ENCODE measurements around the gene NSUN6. TPM values are rescaled to one million over a fixed set of nuclear protein-coding genes. Genes with fewer than 3 reads are reported as not detected.
"Not testable (repeated sequence)": the region's sequence is repeated elsewhere in the genome, so short reads cannot be mapped to it uniquely, and the experiment has no call there.

NSUN6 gene
- total RNA-seq, 1 donor from 2014 or later = 17.3 TPM

DNA sequence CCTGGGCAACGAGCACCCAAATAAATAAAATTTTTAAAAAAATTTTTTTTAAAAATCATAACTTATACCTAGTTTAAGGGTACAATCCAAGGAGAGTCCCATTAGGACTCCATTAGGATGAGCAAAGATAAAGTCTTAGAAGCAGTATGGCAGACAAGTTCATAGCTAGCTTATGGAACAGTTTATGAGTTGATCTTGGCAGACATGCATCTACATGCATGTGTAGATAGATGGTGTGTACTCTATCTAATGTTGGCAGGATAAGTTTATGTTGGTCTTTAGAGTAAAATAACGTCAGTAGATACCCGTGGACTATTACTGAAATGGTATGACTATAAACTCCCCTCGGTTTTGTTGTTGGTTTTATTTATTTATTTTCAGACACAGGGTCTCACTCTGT lies 40.2 kb downstream of the NSUN6 start:
- intact Hi-C loops (cut with micrococcal nuclease) = no loop called here

DNA sequence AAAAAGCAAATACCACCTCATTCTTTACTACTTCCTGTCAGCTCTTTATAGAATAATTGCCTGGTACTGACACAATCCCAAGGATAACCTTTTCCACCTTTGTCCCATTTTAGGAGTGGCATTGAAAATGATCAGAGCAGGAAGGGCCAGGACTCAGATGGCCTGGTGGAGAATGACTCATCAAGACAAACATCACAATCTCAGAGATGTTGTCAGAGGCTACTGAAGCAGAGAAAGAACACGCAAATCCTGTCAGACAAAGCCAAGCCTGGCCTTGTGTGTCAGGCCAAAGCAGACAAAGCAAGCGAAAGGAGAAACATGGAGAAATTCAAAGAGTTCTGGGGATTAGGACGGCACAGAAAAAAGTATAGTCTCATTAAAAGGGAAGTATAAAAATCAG lies 40.9 kb downstream of the NSUN6 start:
- intact Hi-C loops (cut with micrococcal nuclease) = no loop called here

DNA sequence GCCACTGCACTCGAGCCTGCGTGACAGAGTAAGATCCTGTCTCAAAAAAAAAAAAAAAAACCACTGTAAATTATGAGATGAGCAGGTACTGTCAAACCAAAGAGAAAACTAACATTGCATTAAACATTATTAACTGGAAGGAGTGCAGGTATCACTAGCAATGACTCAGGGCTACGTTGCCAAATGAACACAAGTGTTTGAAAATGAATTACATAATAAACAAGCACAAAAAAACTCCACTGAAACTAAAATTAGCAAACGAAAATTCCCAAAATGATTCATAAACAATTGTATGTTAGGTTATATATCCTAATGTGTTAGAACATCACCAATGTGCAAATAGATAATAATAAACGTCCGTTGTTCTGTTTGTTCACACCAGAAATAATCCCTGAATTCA lies 42.8 kb downstream of the NSUN6 start:
- intact Hi-C loops (cut with micrococcal nuclease) = no loop called here

DNA sequence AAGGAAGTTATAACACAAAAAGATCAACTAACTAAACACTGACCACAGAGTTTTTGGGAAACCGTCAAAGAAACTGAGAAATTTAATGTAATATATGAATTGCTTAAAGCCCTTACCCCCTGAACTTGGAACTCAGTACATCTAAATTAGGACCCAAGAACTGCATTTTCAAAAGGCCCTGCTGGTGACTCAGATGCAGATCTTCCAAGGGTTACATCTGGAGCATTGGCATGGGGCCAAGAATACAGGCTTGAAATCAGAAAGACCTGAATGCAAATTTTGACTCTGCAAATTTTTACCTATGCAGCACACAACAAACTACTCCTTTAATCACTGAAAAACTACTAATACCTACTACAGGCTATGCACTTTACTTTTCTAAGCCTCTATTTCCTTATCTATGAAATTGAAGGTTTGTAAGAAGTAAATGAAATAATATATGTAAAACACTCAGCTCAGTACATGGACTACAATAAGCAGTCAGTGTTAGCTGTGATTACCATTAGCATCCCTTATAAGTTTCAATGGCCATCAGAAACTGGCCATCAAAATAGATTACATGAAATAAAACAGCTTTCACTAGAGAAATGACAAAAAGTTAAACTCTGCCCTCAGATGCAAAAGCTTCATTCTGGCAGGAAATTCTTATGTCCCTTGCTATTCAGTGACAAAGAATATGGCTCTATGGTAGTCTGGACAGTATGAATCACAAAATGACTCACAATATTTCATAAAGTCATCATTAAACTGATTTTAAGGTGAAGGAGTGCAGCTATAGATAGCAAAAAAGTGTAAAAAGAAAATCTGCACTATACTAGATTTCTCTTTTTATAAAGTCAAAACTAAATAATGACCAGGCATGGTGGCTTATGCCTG lies 43.6 kb downstream of the NSUN6 start:
- intact Hi-C loops (cut with micrococcal nuclease) = no loop called here

DNA sequence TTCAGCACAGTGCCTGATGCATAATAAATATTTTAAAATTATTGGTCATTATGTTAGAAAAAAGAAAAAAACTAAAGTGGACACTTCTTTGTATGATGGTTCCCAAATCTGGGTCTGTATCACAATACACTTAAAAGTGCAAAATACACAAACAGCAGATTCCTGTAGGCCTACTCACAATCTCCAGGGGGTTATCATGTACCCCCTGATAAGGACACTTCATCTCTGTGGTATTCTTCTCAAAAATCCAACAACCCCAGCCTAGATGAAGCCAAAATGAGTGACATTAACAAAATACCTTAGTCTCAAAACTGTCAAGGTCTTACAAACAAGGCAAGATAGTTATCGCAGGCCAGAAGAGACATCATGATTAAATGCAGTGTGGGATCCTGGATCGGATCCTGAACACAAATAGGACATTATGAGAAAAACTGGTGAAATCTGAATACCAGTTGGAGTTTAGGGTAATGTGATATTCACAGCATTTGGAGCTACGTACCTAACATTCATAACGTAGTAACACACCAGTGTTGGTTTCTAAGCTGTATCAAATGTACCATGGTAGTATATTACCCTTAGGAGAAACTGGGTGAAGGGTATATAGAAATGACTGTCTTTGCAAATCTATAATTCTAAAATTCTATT lies 45.2 kb downstream of the NSUN6 start:
- intact Hi-C loops (cut with micrococcal nuclease) = no loop called here

DNA sequence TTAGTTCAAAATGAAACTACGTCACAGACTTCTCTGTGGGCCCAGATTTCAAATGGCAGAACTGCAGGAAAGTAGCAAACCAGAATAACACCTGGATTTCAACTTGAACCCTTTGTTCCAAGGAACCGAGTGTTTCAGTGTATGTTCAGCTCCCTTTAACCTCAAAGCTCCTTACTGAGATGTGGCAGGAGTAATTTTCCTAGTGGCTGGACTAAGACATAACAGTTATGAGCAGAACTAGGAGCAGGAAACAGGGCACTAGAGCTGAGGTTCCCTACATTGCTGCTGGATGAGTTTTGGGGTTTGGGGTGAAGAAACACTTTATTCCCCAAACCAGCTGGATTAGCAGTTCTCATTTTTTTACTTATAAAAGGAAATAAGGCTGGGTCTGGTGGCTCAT lies 50.1 kb downstream of the NSUN6 start:
- intact Hi-C loops (cut with micrococcal nuclease) = no loop called here

DNA sequence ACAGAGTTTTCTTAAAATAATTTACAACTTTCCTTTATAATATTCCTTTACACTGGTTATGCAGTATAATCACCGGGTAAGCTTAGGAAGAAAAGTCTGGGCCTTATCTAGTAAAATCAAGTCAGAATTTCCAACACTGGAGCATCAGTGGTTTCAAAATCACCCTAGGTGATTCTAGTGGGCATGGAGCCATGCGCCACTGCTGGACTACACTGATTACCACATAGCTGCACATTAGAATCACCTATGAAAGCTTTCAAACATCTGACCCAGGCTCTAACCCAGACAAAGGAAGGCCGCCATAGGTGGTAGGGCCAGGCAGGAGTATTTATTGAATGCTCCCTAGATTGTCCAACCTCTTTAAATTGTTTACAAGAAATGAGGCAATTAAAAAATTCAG lies 52.0 kb downstream of the NSUN6 start:
- intact Hi-C loops (cut with micrococcal nuclease) = no loop called here

DNA sequence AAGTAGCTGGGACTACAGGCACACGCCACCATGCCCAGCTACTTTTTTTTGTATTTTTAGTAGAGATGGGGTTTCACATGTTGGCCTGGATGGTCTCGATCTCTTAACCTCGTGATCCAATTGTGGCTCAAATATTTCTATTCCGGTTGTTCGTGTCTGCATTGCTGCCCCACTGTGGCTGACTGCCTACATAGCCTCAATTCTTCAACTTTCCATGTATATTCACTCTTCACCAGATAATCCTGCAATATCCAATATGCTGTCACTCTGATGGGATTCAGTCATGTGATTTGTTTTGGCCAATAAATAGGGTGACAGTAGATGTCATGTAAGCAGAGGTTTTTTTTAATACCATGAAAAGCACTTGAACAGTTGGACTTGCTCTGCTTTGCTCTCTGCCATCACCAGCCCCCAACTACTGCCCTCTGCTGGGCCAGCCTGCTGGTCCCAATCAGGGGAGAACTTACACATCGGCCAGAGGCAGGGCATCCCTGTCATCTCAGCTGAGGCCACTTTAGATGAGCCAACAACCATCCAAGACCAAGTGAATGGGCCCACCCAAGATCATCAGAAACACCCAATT lies 56.7 kb downstream of the NSUN6 start:
- intact Hi-C loops (cut with micrococcal nuclease) = no loop called here

DNA sequence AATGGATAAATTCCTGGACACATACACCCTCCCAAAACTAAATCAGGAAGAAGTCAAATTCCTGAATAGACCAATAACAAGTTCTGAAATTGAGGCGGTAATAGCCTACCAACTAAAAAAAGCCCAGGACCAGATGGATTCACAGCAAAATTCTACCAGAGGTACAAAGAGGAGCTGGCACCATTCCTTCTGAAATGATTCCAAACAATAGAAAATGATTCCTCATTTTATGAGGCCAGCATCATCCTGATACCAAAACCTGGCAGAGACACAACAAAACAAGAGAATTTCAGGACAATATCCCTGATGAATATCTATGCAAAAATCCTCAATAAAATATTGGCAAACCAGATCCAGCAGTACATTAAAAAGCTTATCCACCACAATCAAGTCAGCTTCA lies 60.2 kb downstream of the NSUN6 start:
- intact Hi-C loops (cut with micrococcal nuclease) = not testable (repeated sequence)

DNA sequence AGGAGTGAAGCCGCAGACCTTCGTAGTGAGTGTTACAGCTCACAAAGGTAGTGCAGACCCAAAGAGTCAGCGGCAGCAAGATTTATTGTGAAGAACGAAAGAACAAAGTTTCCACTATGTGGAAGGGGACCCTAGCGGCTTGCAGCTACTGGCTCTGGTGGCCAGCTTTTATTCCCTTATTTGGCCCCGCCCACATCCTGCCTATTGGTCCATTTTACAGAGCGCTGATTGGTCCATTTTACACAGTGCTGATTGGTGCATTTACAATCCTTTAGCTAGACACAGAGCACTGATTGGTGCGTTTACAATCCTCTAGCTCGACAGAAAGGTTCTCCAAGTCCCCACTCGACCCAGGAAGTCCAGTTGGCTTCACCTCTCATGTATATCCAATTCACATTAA lies 64.8 kb downstream of the NSUN6 start:
- intact Hi-C loops (cut with micrococcal nuclease) = not testable (repeated sequence)

DNA sequence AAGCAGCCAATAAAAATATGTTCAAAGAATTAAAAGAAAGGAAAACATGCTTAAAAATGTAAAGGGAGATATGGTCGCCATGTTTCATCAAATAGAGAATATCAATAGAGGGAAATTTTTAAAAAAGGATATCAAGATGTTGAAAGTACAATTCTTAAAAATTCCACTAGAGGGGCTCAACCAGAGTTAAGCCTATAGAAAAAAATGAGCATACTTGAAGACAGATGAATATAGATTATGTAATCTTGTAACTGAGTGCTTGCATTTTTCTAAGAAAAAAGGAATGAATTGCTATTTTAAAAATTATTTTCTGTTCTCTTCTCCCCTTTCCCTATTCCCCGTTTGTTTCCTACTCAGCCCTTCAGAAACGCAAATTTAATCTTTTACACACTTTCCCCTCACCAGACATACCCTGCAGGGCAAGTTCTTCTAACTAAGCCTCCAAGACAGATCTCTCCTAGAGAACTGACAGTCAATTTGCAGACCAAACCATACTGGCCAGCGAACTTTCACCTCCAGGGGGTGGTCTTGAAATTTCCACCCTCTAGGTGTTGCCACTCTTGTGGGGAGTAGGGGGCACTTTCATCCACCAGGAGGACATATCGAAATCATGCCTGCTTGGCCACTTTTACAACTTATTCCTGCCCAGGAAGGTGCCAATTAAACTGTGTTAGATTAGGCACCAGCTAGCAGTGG lies 67.7 kb downstream of the NSUN6 start:
- intact Hi-C loops (cut with micrococcal nuclease) = loop anchor here (1.0 kb wide), 2 partner anchors 68 to 76 kb away; partner anchors contain the start of genes ARL5B and NSUN6

DNA sequence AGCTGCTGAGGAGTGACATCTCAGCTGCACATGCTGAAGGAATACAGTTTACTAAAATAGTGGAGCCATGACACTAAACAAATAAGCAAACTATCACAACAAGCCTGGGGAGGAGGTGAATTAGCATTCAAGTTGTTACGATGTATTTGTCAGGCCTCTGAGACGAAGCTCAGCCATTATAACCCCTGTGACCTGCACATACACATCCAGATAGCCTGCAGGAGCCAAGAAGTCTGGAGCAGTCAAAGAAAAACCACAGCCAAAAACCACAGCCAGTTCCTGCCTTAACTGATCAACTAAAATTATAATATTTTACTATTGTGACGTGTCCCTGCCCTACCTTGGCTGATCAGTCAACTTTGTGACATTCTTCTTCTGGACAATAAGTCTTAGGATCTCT lies 68.6 kb downstream of the NSUN6 start:
- intact Hi-C loops (cut with micrococcal nuclease) = loop anchor here (1.0 kb wide), 2 partner anchors 68 to 76 kb away; partner anchors contain the start of genes ARL5B and NSUN6

DNA sequence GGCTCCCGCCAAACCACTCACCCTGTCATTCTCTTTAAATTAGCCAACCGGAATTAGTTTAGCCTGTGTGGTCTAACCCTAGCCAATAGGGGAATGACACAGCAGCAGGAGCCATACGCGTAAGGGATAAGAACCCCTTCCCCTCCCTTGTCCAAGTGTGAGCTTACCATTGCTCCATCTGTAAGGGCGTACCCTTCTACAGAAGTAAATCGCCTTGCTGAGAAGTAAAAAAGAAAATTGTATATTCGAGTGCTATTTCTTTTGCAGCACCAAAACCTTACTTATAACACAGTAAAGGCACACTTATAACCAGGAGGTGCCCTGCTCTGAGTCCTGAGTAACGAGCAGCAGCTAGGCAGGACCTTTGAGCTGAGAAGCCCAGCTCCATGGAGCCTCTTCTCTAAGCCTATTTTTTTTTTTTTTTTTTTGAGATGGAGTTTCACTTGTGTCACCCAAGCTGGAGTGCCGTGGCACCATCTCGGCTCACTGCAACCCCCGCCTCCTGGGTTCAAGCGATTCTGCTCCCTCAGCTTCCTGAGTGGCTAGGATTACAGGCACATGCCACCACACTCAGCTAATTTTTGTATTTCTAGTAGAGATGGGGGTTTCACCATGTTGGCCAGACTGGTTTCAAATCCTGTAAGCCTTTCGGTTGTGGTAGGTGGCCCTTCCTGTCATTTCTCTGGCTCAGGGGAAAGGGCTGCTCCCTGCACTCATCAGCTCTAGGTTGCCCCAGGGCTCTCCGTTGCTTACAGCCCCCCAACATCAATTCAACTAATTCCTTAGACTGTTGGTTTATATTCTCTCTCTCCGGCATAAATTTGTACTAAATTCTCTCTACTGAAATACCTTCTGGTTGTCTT lies 73.3 kb downstream of the NSUN6 start:
- intact Hi-C loops (cut with micrococcal nuclease) = no loop called here

DNA sequence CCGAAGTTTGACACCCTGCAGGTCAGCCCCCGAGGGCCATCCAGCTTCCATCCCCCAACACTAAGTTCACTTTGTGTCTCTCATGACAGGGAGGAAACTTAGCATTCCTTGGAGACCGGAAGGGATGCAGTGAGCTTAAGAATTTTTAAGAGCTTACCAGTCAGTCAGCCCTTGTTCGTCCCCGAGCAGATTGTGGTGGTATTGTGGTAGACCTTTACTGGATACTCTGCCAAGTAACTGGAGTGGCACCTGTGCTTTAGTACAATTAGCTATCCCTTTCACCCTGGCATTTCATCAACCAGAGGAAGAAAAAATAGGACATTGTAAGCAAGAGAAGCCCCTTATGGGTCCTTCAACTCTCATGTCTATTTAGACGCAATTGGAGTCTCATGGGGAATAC lies 74.8 kb downstream of the NSUN6 start:
- intact Hi-C loops (cut with micrococcal nuclease) = no loop called here

DNA sequence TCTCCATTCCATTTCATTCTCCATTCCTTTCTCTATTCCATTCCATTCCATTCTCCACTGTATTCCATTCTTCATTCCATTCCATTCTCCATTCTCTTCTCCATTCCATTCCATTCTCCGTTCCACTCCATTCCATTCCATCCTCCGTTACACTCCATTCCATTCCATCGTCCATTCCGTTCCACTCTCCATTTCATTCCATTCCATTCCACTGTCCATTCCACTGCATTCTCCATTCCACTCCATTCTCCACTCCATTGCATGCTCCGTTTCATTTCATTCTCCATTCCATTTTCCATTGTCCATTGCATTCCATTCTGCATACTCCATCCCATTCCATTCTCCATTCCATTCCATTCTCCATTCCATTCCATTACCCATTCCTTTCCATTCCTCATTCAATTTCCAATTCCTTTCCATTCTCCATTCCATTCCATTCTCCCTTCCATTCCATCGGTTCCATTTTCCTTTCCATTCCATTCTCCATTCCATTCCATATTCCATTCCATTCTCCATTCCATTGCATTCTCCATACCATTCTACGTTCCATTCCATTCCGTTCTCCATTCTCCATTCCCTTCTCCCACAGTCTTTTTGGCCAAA lies 78.3 kb downstream of the NSUN6 start:
- intact Hi-C loops (cut with micrococcal nuclease) = no loop called here

DNA sequence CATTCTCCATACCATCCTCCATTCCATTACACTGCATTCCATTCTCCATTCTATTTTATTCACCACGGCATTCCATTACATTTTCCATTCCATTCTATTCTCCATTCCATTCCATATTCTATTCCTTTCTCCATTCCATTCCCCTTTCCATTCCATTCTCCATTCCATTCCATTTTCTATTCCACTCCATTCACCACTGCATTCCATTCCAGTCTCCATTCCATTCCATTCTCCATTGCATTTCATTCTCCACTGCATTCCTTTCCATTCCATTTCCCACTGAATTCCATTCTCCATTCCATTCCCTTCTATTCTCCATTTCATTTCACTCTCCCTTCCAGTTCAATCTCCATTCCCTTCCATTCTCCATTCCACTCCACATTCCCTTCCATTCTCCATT lies 79.6 kb downstream of the NSUN6 start:
- intact Hi-C loops (cut with micrococcal nuclease) = no loop called here

DNA sequence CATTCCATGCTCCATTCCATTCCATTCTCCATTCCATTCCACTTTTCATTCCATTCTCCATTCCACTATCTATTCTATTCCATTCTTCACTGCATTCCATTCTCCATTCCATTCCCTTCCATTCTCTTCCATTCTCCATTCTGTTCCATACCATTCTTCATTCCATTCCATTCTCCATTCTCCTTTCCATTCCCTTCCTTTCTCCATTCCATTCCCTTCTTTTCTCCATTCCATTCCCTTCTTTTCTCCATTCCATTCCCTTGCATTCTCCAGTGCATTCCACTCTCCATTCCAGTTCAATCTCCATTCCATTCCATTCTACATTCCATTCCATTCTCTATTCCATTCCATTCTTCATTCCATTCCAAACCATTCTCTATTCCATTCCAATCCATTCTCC lies 80.3 kb downstream of the NSUN6 start:
- intact Hi-C loops (cut with micrococcal nuclease) = no loop called here

DNA sequence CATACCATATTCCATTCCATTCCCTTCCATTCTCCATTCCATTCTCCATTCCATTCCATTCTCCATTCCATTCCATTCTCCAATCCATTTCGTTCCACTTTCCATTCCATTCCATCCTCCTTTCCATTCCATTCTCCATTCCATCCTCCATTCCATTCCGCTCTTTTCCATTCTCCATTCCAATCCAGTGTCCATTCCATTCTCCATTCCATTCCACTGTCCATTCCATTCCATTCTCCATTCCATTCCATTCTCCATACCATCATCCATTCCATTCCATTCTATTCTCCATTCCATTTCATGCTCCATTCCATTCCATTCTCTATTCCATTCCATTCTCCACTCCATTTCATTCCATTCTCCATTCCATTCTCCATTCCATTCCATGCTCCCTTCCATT lies 81.0 kb downstream of the NSUN6 start:
- intact Hi-C loops (cut with micrococcal nuclease) = not testable (repeated sequence)

DNA sequence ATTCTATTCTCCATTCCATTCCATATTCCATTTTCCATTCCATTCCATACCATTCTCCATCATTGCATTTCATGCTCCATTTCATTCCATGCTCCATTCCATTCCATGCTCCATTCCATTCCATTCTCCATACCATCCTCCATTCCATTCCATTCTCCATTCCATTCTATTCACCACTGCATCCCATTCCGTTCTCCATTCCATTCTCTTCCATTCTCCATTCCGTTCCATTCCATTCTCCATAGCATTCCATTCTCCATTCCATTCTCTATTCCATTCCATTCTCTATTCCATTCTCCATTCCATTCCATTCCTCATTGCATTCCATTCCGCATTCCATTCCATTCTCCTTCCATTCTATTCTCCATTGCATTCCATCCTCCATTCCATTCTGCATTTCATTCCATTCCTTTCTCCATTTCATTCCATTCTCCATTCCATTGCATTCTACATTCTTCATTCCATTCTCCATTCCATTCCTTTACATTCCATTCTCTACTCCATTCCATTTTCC lies 84.0 kb downstream of the NSUN6 start:
- intact Hi-C loops (cut with micrococcal nuclease) = no loop called here

DNA sequence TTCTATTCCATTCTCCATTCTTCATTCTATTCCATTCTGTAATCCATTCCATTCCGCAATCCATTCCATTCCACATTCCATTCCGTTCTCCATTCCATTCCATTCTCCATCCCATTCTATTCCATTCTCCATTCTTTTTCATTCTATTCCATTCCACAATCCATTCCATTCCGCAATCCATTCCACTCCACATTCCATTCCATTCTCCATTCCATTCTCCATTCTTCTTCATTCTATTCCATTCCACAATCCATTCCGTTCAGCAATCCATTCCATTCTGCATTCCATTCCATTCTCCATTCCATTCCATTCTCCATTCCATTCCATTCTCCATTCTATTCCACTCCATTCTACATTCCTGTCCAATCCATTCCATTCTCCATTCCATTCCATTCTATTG lies 85.2 kb downstream of the NSUN6 start:
- intact Hi-C loops (cut with micrococcal nuclease) = no loop called here
